T-helper 9 cell (primary cell): ENCODE measurements around the gene ADRM1.

Experiments used
- DNase-seq: peaks from one replicate; pipeline ENCODE4 v3.0.0-alpha.2; 2020

The ADRM1 gene

GRCh38 chr20:62281161-62281933, 21.4 kb upstream of the ADRM1 start:
- DNase-seq = no peak

DNA sequence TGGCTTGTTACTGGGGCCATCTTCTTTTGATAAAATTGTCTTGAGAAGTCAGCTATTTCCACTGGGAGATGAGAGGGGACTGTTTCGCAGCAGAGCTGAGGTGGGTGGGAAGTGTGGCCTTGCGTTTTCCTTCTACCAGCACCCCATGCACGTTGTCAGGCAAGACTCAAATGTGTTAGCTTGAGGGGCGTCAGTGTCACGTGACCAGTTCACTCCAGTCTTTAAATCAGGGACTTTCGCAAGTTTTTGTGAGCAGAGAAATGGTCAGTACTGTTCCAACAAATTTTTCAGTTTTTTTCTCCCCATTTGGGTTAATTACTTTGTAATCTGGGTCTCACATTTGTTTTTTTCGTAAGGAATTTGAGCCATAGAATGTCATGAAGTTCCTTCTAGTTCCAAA, 20.7 kb upstream of the ADRM1 start:
- no peak for DNase-seq

GRCh38 chr20:62282877-62283503, 19.8 kb upstream of the ADRM1 start:
- no peak for DNase-seq

DNA sequence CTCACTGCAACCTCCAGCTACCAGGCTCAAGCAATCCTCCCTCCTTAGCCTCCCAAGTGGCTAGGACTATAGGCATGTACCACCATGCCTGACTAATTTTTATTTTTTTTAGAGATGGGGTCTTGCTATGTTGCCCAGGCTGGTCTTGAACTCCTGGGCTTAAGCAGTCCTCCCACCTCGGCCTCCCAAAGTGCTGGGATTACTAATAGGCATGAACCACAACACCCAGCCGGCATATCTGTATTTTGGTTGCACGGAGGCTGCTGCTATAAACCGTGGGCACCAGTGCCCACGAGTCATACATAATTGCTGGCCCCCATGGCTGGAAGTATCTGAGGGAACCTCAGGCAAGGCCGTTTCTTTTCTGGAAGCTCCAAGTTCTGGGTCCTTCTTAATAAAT, 18.3 kb upstream of the ADRM1 start:
- DNase-seq = no peak

GRCh38 chr20:62285151-62285550, 17.6 kb upstream of the ADRM1 start:
- DNase-seq = no peak

DNA sequence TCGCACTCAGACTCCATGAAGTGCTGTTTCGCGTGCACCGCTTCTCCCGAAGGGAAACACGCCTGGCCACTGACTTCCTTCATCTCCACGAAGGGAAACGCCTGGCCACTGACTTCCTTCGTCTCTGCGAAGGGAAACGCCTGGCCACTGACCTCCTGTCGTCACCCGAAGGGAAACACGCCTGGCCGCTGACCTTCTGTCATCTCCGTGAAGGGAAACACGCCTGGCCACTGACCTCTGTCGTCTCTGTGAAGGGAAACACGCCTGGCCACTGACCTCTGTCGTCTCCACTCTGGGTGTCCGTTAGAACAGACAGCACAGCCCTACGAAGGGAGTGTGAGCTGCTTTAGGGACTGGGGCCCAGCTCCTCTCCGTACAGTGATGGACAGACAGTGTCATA, 17.1 kb upstream of the ADRM1 start:
- DNase-seq = no peak

DNA sequence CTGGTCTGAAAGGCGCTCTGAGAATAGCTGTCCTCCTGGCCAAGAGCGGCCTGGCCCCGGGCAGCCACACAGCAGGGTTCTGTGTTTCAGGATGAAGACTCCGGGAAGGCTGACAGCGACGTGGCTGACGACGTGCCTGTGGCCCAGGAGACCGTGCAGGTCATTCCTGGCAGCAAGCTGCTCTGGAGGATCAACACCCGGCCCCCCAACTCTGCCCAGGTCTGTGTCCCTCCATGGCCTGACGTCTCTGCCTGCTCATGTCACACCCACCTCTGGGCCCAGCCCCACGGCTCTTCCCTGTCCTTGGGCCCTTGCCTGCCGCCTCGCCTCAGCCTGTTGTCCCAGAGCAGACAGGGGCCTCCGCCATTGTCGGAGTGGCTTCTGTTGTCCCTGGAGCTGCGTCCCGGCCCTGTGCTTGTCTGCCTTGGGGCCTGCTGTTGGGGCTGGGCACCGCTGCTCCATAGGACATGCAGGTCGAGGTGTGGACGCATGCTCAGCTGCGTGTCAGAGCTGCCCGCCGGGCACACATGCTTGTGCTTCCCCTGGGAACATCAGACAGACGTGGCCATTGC, 16.2 kb upstream of the ADRM1 start:
- no peak for DNase-seq

- no peak for DNase-seq
Measured at GRCh38 chr20:62287129-62287528, 15.7 kb upstream of the ADRM1 start.

GRCh38 chr20:62287759-62288534, 14.8 kb upstream of the ADRM1 start:
- DNase-seq = no peak

GRCh38 chr20:62288535-62289105, 14.2 kb upstream of the ADRM1 start:
- no peak for DNase-seq

DNA sequence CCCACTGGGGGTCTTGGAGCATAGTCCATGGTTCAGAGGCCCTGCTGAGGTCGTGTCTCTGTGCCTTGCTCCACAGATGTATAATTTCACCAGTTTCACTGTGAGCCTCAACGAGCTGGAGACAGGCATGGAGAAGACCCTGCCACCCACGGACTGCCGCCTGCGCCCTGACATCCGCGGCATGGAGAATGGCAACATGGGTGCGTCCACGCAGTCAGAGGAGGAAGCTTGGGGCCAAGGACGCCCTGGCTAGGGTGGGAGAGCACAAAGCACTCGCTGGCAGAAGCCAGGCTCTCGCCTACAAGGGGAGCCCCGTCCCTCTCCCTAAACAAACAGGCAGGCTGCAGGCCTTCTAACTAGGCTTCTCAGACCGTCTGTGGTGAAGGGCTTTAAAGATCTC, 13.7 kb upstream of the ADRM1 start:
- DNase-seq = no peak

DNA sequence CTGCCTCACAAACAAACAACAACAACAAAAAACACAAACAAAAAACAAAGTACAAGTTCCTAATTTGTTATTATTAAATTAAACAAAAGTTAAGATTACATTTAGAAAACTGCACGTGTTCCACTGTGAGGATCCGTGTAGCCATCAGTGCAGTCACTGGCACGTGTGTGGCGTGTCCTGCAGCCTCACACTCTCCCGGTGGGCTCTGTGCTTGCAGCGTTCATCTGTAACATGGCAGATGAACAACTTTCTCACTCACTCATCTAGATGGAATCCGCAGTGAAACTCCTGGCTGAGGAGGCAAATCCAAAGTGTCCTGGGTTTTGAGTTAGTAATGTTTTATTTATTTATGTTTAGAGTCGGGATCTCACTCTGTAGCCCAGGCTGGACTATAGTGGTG, 12.9 kb upstream of the ADRM1 start:
- DNase-seq = no peak

GRCh38 chr20:62291251-62292066, 11.3 kb upstream of the ADRM1 start:
- no peak for DNase-seq

DNA sequence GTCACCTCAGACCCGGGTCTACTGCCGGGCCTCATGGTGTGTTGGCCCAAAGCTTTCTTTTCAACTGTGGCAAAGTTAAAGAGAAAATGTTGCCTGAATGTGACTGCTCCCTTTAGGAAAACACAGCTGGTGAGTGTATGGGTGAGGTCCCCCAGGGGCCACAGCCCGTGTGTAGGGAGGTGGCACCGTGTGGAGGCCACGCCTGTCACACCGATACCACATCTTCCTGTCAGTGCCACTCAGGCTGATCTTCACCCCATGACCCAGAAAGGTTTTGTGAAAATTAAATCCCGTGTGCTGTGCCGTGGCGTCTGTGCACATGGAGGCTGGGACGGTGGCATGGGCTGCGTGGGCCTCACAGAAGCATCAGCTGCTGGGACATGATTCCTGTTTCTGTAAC, 10.7 kb upstream of the ADRM1 start:
- DNase-seq = no peak

DNA sequence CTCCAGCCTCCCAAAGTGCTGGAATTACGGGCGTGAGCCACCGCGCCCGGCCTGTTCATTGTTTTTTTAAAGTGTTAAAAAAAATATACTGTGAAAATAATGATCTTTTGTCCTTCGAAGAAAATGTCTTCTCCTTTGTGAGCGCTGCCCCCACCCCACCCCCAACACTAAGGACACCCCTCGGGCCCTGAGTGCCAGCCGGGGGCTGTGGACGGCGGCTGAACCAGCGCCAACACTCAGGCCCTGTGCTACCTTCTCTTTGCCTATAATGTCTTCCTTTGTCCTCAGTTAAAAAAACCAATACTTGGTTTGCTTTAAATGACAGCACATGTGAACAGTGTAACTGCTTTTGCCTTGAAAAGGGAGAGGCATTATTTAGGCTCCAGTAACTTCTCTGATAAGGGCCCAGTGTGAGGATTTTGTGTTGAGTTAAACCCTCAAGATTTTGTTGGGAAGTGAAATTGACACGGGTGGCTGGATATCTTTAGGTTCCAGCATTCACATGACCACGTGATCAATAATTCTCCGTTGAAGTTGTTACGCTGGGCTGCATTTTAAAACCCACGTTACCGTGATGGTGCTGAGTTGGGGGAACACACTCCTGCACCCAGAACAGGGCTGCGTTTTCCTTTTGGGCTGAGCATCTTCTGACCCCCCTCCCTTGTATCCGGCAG, 9.5 kb upstream of the ADRM1 start:
- no peak for DNase-seq

DNA sequence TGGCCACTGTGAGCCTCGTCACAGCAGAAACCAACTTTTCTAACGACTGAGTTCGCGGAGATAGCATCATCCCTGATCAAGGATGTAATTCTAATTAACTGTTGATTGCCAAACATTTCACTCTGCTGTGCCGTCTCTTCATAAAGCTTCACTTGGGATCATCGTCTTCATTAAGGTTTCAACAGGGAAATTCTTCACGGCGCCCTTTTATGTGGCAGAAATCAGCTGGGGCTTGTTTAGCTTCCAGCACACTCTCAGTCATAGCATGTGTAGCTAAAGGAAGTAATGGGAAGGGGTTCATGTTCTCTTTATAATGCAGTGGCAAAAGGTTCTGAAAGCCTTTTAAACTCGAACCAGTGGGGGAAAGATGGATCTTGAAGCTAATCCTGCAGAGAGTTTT, 8.9 kb upstream of the ADRM1 start:
- no peak for DNase-seq

DNA sequence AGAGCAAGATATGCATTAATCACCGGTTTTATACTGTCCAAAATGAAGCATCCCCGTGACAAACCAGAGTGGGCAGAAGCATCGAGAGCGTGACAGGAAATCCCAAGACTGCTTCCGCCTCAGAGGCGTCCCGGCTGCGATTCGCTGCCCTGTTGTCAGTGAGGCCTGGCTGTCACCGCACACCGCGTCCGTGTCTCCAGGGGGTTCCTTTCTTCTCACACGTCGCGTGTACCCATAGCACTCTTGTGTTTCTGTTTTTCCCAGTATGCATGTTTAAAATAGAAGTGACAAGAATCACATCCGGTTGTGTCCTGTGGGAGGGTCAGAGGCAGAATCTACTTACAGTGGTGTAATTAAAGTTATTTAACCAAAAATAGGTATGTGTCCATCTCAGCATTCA, 8.3 kb upstream of the ADRM1 start:
- no peak for DNase-seq

- no peak for DNase-seq
Measured at GRCh38 chr20:62296724-62297448, 5.9 kb upstream of the ADRM1 start.

- no peak for DNase-seq
Measured at GRCh38 chr20:62297449-62298227, 5.2 kb upstream of the ADRM1 start.

DNA sequence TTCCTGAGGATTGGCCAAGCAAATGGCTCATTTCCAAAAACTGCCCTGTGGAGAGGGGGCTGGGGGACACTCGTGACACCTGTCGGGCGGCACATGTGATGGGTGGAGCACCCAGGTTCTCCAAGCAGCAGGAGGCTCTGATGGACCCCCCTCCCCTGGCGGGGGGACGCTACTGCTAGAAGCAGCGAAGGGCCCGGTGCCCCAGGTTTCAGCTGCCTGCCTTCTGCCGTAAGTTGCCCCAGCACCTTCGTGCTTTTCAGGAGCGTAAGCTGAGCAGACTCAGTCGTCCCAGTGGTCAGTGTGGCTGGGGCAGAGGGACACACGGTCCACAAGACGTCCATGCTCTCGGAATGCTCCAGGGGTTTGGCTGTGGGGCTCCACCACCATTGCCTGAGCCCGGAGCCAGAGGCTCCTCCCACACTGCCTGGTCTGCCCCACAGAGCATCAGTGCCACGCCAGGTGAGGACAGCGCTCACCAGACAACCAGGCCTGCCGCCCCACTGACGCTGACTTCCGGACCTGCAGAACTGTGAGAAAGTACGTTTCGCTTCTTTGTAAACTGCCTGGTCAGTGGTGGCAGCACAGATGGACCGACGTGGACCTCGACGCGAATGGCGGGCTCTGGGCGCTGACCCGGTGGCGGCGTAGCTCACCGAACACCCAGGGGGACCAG, 4.1 kb upstream of the ADRM1 start:
- no peak for DNase-seq
